DMS153 treated with DMSO at 0.1 percent for 48 hours (cell line): Measurements from ENCODE around the gene NOTCH1.
"Not testable (repeated sequence)": the region's sequence is repeated elsewhere in the genome, so short reads cannot be mapped to it uniquely, and the experiment has no call there.

Source experiments
- DNase-seq: peaks from one replicate; lab custom pipeline; 2025; ENCODE audit not compliant: unreplicated experiment; lab: John Stamatoyannopoulos, UW

The NOTCH1 gene

DNA sequence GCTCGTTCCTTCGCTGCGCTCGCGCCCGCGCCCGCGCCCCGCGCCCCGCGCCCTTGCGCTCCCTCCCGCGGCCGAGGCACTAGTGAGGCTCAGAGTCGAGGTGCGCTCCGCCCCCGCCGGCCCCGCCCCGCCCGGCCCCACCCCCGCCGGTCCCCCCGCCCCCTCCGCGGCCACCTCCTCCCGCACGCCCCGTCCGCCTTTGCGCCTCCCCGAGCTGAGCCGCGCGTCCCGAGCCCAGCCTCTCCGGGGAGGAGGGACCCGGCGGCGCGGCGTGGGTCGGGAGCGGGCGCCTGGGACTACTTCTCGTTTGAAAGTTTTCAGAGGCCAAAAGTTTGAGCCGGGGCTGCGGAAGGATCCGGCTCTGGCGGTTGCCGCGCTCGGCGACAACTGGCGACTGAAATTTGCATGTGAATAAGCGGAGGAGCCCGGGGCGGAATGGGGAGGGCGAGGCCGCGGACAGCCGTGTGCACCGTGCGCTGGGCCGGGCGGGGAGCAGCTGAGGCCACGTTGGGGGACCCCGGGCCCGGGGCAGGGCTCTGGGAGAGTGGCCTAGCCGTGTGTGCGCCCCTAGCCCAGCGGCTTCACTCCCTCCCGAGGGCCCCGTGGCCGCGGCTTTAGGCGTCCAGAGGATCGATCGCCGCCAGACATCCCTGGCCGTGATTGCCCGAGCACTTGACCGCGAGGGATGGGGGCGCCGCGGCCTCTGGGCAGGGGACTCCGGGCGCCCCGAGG lies at the start of gene NOTCH1:
NOTCH1 (minus strand) TSS at position 84 of the 732 bp plus-strand sequence. CDS start 262 bp downstream, outside the sequence.
- DNase-seq = no peak

DNA sequence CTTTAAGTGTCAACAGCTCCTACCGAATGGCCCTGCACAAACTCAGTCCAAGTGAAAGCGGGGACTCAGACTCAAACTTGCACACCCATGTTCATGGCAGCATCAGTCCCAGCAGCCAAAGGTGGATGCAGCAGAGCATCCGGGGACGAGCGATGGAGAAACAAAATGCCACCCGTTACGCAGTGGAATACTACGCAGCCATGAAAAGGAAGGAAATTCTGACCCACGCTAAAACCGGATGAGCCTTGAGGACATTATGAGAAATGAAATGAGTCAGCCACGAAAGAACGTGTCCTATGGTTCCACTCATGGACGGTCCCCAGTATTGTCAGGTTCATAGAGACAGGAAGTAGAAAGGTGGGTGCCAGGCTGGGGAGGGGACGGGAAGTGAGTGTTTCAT lies 48.6 kb upstream of the NOTCH1 start:
- DNase-seq = no peak

DNA sequence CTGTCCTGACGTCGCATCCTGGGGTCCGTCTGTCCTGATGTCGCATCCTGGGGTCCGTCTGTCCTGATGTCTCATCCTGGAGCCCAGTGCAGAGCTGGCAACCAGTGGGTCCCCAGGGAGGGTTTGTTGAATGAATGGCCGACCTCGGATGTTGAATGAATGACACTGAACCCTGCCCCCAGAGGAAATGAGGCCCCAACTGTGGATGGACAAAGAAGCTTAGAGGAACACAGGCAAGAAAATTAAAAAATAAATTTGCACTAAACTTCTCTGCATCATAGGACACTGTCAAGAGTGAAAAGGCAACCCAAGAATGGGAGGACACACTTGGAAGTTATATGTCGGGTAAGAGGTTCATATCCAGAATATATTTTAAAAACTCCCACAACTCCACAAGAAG lies 47.7 kb upstream of the NOTCH1 start:
- DNase-seq = no peak

DNA sequence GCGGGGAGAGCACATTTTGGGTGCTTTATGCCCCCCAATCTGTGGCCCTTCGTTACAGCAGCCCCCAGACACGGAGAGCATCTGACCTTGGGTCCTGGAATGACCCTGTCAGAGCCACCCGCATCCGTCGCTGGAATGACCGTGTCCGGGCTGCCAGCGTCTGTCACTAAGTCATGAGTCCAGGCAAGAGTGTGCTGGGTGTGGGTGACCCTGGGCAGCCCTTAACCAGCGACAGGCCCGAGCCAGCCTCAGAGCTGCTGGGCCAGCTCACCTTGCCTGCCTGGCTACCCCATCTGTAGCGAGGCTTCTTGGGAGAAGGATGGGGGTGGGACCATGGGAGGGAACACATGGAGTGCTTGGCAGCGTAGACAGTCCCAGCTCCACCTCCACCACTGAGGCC lies 46.8 kb upstream of the NOTCH1 start:
- DNase-seq = no peak

DNA sequence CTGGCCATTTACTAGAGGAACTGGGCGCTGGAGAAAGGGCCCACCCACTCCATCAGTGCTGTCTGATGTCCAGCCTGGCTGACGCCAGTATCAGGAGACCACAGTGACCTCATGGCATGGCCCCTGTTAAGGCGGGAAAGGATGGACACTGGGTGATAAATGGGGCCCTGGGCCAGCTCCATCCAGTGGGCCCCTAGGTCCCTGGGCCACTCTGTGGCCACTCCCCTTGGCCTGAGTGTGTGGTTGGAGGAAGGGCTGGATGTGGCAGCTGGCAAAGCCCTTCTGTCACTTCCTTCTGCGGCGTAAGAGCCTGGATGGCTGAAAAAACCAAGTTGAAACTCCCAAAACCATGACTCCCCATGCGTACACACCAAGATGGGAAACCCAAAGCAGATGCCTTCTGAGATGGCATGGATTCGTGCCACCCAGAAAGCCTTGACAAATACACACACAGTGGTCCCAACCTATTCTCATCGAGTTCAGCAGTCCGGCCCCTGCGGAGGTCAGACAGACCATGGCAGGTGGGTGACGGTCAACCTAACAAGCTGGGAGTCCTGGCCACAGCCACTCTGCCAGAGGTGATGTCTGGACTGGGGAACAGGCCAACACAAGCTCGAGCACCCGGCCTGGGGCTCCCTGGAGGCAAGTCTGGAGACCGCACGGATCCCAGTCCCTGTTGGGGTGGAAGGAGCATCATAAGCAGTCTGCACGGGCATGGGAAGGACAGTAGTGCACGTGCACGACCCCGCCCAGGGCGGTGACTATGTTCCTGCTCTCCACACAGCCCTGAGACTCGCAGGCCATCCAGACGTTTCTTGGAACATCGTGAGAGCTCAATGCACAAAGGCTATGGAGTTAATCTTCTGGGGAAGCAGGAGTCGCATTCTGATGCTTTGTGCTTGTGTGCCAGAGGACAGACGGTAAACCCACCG lies 45.2 kb upstream of the NOTCH1 start:
- DNase-seq = no peak

DNA sequence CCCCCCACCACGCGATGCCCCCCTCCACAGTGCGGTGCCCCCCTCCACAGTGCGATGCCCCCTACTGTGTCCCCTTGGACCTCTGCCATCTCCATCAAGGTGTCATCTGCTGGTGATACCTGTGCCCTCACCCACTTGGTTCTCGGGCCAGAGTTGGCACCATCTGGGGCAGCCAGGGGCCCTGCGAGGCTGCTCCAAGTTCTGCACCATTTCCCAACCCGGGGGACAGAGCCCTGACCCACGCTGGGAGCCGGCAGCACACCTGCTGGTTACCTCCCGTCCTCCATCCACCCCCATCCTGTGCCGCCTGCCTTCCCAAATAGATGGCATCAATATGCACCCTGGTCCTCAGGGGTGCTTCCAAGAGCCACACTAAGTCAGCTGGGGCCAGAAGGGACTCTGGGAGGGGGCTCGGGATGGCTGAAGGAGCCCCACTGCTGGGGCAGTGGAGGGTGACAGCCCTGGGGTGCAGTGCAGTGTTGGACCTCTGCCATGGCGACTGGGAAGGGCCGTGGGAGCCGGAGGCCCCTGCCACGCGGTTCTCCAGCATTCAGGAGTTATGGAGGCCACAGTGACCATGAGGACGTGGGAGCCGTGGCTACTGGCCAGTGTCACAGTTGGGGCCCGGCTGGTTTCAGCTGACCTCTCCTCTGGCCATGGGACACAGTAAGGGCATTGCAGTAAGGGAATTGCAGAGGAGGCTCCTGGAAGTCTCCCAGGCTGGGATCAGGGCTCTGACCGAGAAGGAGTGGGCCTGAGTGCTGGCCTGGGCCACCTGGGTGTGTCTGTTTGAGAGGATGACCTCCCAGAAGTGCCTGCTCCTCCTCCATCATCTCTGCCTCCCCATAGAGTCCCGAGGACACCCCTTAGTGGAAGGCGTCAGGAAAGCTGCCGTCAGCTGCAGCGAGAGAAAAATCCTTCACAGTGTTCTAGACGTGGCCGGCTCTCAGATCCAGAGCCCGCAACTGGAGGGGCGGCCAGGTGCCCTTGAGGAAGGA lies 44.2 kb upstream of the NOTCH1 start:
- no peak for DNase-seq

DNA sequence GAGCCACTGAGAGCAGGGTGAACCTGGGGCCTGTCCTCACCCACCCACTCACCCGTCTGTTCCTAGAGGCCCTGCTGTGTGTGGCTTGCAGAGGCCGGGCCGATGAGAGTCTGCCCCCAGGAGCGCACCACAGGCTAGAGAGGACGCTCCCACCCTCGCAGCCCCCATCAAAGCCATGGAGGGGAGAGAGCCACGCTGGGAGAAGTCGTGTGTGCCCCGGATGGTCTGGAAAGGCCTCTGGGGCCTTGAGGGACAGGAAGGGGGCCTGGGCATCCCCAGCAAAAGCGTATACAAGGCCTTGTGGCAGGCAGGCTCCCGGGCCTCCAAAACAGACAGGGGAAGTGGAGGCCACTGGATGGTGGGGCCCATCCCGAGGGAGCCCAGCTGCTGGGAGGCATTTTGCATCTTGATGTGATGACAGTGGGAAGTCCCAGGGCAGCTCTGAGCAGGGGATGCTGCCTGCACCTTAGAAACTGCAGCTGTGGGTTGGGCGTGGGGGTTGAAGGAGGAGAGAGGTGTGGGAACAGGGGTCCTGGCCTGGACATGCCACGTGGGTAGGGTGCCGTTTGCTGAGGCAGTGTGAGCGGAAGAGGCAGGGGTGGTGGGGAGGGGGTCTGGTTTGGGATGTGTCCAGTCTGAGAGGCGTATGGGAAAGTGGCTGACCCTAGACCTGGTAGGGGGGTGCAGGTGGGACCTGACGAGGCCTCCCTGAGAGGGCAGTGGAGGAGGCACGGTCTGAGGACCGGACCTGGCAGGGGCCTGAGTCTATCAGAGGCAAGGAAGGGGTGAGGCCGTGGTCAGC lies 43.0 kb upstream of the NOTCH1 start:
- no peak for DNase-seq

DNA sequence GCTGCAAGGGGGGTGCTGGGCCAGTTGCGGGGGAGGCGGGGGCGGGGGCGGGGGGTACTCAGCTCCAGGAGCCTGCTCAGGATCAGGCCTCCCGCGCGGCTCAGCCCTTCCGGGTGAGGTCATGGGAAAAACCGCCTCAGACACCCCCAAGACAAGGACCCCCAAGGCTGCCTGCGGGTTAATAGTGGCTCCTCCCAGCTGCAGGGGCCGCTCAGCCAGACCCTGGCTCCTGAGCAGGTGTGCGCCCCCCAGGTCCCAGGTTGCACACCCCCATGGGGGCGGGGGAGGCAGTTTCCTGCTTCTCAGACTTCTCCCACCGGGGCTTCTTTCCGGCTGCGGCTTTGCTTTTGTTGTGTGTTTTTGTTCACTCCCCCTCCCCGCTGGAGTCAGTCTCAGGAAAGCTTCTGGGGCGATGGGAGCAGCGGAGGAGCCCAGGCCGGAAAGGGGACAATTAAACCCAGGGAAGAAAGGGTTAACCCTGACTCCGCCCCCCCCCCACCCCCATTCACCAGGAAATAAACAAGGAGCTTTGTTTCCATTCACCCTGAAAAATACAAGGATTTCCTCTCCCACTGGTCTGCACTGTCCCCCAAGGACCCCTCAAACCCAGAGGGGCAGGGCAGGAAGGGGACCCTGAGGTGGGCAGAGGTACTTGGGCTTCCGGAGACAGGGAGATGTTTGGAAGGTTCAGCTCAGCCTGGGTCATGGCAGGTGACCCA lies 42.3 kb upstream of the NOTCH1 start:
- DNase-seq = no peak

DNA sequence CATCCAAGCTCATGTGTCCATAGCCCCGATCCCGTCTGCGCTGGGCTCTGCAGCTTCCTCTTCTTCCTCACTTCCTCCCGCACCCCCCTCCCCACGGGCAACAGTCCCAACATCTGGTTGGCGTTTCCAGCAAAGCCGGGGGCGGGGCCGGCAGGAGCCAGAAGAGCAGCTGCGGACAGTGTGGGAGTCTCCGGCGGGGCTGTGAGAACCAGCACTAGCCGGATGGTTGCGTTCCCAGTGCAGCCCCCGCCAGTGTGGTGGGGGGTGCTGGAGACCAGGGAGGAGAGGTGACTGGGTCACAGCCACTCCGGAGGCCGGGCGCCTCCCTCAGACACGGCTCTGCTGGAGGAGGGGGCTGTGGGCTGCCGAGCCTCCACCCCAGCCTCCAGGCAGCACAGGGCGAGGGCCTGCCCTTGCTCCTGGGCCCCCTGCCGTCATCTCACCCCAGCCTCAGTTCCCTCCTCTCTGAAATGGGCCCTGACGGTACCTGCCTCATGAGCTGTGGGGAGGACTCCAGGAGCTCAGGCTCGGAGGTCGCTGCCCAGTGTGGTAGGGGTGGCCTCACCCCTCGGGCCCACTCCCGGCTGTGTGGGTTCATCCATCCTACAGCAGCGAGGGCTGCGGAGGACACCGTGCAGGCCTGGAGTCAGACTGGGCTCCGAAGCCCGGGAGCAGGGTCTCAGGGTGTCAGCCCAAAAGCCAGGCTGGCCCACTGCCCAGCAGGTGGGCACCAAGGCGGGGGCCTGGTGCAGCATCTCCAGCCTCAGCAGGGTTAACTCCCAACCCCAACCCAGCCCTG lies 41.5 kb upstream of the NOTCH1 start:
- no peak for DNase-seq

DNA sequence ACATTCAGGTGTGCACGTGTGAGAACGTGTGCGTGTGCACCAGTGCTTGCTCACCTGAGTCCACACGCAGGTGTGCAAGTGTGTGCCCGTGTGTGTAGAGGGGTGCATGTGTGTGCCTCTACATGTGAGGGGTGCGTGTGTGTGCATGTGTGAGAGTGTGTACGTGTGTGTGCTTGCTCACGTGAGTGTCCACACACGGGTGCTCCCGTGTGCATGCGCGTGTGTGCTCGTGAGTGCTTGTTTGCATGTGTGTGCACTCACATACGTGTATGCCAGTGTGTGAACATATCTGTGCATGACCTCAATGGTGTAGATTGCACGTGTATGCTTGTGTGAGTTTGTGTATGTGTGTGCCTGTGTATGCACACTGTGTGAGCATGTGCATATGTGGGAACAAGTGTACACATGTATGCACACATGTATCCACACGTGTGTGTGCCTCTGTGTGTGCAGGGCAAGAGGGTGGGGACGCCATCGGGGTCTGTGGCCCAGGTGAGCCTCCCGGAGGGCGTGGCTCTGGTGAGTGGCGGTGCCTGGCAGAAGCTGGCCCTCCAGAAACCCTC lies 40.6 kb upstream of the NOTCH1 start:
- DNase-seq = no peak

DNA sequence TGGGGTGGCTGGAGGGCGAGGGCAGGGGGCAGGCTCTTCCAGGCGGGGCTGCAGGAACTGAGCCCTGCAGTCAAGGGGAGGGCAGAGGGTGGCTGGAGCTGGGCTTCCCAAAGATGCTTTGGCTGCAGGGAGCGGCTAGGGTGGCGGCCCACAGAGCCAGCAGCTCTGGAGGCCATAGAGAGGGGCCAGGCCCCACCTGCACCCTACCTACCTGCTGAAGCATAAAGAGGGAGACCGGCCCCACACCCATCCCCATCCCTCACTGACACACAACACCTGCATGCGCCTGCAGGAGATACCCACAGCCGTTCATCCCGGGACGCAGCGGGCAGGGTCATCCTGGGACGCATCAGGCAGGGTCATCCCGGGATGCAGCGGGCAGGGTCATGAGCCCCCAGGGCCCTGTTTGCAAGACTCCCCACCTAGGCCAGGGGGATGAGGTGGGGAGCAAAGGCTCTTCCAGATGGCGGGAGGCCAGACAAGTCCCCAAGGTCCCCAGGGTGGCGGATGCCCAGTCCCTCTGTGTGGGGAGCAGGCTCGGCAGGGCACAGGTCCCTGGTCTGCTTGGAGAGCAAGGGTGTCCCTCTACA lies 39.8 kb upstream of the NOTCH1 start:
- no peak for DNase-seq

DNA sequence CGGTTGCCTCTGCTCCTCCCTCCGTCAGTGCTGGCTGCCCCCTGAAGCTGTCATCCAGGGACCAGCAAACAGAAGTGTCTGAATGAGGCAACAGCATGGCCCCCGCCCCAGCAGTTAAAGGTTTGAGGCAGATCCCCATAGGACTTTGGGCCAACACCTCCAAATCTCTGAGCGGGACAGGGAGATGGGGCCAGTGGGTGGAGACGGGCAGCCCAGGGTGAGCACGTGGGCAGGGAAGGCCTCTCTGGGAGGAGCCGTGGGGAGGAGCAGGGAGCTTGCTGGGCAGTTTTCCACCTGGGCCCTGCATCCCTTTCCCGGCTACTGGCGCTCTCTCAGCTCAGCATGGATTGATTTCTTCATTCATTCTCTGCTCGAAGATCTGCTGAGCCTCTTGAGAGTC lies 39.1 kb upstream of the NOTCH1 start:
- no peak for DNase-seq

DNA sequence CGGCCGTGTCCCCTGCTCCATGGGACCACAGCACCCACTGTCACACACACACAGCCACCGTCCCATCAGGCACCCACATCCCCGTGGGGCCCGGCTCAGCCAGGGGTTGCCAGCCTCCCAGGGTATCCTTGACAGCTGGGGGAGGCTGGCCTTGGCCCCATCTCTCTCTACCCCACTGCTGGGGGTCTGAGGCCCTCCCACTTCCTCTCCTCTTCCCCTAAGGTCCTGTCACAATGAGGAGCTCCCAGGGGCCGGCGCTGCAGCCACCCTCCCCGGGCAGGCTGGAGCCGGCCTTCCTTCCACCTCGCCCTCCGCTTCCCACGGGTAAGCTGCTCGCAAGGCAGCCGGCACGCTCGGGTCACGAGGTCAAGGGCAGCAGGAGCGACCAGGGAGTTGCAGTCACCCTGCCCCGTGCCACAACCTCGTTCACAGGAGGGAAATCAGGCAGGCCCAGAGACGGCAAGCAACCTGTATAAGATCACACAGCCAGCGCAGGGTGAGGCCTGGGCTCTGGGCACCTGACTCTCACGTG lies 38.6 kb upstream of the NOTCH1 start:
- no peak for DNase-seq

DNA sequence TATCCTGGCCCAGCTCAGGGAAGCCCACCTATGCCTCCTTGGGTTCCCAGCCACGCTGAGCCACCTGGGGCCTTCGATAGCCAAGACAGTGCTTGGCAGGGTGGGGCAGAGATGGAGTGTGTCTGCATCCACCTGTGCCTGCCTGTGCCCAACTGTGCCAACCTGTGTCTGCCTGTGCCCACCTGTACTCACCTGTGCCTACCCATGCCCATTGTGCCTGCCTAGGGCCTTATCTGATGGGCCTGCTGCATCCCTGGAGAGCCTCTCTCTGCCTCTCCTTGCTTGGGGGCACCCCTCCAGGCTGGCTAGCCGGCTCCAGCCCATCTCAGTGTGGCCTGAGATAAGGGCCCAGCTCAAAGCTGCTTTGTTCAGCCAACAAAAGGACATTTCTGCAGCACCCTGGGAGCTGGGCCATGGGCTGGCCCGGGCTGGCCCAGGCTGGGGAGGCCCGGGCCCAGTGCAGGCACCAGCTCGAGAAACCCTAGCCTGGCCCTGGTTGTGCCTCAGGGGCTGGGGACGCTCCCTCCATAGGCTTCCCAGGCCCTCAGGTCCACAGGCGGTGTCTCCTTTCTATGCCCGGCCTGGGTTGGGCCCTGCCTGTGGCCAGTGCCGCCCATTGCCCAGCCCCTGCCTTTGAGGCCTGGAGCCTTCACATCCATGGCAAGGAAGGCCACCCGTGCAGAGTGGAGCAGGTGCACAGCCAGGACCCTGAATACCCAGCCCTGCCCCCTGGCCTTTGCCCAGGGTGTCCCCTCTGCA lies 37.3 kb upstream of the NOTCH1 start:
- DNase-seq = no peak

DNA sequence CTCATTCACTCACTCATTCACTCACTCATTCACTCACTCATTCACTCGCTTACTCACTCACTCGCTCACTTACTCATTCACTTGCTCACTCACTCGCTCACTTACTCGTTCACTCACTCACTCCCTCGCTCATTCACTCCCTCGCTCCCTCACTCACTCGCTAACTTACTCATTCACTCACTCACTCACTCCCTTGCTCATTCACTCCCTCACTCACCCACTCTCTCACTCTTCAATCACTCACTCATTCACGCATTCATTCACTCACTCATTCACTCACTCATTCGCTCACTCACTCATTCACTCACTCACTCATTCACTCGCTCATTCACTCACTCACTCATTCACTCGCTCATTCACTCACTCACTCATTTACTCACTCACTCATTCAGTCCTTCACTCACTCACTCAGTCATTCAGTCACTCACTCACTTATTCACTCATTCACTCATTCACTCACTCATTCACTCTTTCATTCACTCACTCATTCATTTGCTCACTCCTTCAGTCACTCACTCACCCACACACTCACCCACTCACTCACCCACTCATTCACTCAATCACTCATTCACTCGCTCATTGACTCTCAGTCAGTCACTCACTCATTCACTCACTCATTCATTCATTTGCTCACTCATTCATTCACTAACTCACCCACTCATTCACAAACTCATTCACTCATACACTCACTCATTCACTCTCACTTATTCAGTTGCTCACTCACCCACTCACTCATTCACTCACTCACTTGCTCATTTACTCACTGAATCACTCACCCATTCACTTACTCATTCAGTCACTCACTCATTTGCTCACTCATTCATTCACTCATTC lies 36.0 kb upstream of the NOTCH1 start:
- no peak for DNase-seq

DNA sequence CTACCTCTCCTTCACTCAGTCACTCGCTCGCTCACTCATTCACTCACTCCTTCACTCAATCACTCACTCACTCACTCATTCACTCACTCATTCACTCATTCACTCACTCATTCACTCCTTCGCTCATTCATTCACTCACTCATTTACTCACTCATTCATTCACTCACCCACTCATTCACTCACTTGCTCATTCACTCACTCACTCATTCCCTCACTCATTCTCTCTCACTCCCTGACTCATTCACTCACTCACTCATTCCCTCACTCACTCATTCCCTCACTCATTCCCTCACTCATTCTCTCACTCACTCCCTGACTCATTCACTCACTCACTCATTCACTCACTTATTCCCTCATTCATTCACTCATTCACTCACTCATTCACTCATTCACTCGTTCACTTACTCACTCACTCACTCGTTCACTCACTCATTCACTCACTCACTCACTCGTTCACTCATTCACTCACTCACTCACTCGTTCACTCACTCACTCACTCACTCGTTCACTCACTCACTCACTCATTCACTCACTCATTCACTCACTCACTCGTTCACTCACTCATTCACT lies 33.9 kb upstream of the NOTCH1 start:
- DNase-seq = not testable (repeated sequence)
